BLaER1 (cell line): ENCODE results near the gene ILDR2.

ENCODE experiments used
- H3K27ac ChIP-seq: shearing (Covaris generic); formaldehyde crosslinking; 2 replicates; pipeline ENCODE4 v1.8.1; 2022
- H3K27me3 ChIP-seq: shearing (Covaris generic); formaldehyde crosslinking; 2 replicates; pipeline ENCODE4 v1.8.1; 2022
- H3K36me3 ChIP-seq: shearing (Covaris generic); formaldehyde crosslinking; 2 replicates; pipeline ENCODE4 v1.8.1; 2022
- H3K4me1 ChIP-seq: shearing (Covaris generic); formaldehyde crosslinking; 2 replicates; pipeline ENCODE4 v1.8.1; 2022
- H3K4me2 ChIP-seq: shearing (Covaris generic); formaldehyde crosslinking; 2 replicates; pipeline ENCODE4 v1.8.1; 2022
- H3K4me3 ChIP-seq: shearing (Covaris generic); formaldehyde crosslinking; 2 replicates; pipeline ENCODE4 v1.8.1; 2022
- H3K9ac ChIP-seq: shearing (Covaris generic); formaldehyde crosslinking; 2 replicates; pipeline ENCODE4 v1.8.1; 2022
- H3K9me3 ChIP-seq: shearing (Covaris generic); formaldehyde crosslinking; 2 replicates; pipeline ENCODE4 v1.8.1; 2022
- H4K20me1 ChIP-seq: shearing (Covaris generic); formaldehyde crosslinking; 2 replicates; pipeline ENCODE4 v1.8.1; 2022
- Cebpa-rat ChIP-seq: shearing (Covaris generic); IDR thresholded peaks from 2 replicates; pipeline ENCODE4 v1.8.1; 2022

ILDR2 gene

DNA sequence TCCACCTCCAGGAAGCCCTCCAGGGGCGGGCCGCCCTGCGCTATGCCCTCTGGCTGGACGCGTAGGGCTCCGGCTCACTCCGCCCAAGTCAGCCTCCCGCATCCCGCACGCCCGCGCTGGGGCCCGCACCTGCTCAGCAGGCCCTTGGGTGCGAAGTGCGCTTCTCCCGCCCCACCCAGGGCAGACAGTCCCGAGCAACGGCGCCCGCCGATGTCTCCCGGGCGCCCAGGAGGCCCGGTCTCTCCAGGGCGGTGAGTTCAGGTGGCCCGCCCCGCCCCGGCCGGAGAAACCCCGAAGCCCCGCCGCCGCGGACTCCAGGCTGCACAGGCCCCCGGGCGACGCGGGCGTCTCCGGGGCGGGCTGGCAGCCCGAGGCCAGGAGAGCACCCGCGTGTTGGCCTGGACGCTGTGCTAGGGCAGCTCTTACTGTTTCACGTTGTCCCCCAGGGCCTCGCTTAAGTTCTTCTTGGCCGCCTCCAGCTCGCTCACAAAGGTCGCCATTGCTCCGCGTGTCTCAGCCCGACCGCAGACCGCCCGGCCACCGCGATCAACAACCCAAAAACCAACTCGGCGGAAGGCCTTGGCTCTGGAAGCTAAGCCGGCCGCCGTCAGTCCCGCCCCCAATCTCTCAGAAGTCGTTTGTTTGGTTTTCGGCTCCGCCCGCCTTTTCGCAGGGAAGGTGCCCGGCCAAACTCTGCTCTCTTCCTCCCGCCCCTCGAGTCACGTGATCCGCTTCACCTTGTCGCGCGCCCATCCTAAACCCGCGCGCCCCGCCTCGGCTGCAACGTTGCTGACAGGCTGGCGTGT, 99.4 kb downstream of the ILDR2 start, which contains the start of gene TADA1:
Gene TADA1 (minus strand): TSS at position 531 of the 806 bp plus-strand sequence. CDS start 31 bp downstream, at position 500.
- TF ChIP-seq Cebpa-rat: no peak
- peaks cover 30% of the 10 kb centered on the region for H3K4me1 ChIP-seq

DNA sequence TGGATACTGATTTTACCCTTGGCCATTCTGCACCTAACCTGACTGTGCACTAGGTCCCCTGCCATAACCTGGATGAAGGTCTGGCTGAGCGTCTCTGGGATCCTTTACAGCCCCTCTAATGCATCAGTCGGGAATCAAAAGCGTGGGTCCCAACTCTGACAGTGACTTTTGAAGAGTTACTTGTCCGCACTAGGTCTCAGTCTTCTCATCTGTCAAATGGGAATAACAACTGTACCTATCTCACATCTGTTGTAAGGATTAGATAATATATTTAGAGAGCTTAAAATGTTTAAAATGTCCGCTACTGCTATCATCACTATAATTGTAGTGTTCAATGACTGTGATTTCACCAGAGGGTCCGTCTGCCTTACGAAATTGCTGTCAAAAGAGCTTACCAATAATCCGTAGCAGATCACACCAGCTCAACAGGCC, 100.0 kb downstream of the ILDR2 start:
- peaks cover 30% of the 10 kb centered on the region for H3K4me1 ChIP-seq
- TF ChIP-seq Cebpa-rat: no peak

More for the DNA sequence above, 99.4 kb downstream of the ILDR2 start, which contains the start of gene TADA1:
- H3K27me3 ChIP-seq: no peaks in the 10 kb centered on the region
- H3K9ac ChIP-seq: peak within 1 kb of the TSS; percentile 91
- peak within 1 kb of the TSS; percentile 83 for H3K4me3 ChIP-seq
- H3K27ac ChIP-seq: peak within 1 kb of the TSS; percentile 91
- peaks cover 45% of the 10 kb centered on the region for H4K20me1 ChIP-seq
- H3K36me3 ChIP-seq: peaks cover 19% of the 10 kb centered on the region
- peak within 1 kb of the TSS; percentile 85 for H3K4me2 ChIP-seq
- H3K9me3 ChIP-seq: peaks cover 4% of the 10 kb centered on the region

DNA sequence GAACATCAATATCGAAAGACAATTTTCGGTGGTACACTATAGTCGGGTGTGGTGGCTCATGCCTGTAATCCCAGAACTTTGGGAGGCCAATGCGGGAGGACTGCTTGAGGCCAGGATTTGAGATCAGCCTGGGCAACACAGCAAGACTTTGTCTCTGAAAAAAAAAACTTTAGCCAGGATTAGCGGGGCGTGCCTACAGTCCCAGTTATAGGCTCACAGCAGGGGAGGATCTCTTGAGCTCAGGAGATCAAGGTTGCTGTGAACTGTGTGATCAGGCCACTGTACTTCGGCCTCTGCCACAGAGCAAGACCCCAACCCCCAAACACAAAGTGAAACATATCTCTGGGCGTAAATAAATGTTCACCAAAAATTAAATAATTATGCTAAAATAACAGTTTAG, 100.9 kb downstream of the ILDR2 start:
- H3K9ac ChIP-seq: no peak overlapping the region
- peak overlapping the region; percentile 85 for H3K4me2 ChIP-seq
- H3K36me3 ChIP-seq: peaks cover 31% of the 10 kb centered on the region
- H3K27me3 ChIP-seq: no peaks in the 10 kb centered on the region
- peaks cover 60% of the 10 kb centered on the region for H4K20me1 ChIP-seq
- peak overlapping the region; percentile 83; the same call in 1 of the 2 replicates for H3K4me3 ChIP-seq
- H3K9me3 ChIP-seq: peaks cover 4% of the 10 kb centered on the region
- H3K27ac ChIP-seq: no peak overlapping the region
- H3K4me1 ChIP-seq: peaks cover 30% of the 10 kb centered on the region
- no peak for TF ChIP-seq Cebpa-rat

More for the DNA sequence above, 100.0 kb downstream of the ILDR2 start:
- peak overlapping the region; percentile 91 for H3K27ac ChIP-seq
- H3K9ac ChIP-seq: peak overlapping the region; percentile 91
- H3K4me2 ChIP-seq: peak overlapping the region; percentile 85
- H3K9me3 ChIP-seq: peaks cover 4% of the 10 kb centered on the region
- peaks cover 52% of the 10 kb centered on the region for H4K20me1 ChIP-seq
- H3K4me3 ChIP-seq: peak overlapping the region; percentile 83
- H3K36me3 ChIP-seq: peaks cover 24% of the 10 kb centered on the region
- H3K27me3 ChIP-seq: no peaks in the 10 kb centered on the region

DNA sequence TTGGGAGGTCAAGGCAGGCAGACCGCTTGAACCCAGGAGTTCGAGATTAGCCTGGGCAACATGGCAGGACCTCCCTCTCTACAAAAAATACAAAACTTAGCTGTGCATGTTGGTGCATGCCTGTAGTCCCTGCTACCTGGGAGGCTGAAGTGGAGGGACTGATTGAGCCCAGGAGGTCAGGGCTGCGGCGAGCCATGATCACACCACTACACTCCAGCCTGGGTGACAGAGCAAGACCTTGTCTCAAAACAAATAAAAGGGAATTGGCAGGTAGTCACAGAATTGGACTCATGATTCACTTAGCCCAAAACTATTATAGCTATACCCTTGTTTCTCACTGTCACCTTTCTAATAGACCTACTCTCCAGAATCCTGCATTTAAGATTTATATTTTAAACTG, 104.8 kb downstream of the ILDR2 start:
- H3K27me3 ChIP-seq: no peaks in the 10 kb centered on the region
- H3K27ac ChIP-seq: no peak overlapping the region
- no peak overlapping the region for H3K9ac ChIP-seq
- peaks cover 94% of the 10 kb centered on the region for H4K20me1 ChIP-seq
- peaks cover 22% of the 10 kb centered on the region for H3K4me1 ChIP-seq
- H3K9me3 ChIP-seq: no peaks in the 10 kb centered on the region
- H3K4me3 ChIP-seq: no peak overlapping the region
- H3K4me2 ChIP-seq: no peak overlapping the region
- peaks cover 61% of the 10 kb centered on the region for H3K36me3 ChIP-seq
- TF ChIP-seq Cebpa-rat: no peak

DNA sequence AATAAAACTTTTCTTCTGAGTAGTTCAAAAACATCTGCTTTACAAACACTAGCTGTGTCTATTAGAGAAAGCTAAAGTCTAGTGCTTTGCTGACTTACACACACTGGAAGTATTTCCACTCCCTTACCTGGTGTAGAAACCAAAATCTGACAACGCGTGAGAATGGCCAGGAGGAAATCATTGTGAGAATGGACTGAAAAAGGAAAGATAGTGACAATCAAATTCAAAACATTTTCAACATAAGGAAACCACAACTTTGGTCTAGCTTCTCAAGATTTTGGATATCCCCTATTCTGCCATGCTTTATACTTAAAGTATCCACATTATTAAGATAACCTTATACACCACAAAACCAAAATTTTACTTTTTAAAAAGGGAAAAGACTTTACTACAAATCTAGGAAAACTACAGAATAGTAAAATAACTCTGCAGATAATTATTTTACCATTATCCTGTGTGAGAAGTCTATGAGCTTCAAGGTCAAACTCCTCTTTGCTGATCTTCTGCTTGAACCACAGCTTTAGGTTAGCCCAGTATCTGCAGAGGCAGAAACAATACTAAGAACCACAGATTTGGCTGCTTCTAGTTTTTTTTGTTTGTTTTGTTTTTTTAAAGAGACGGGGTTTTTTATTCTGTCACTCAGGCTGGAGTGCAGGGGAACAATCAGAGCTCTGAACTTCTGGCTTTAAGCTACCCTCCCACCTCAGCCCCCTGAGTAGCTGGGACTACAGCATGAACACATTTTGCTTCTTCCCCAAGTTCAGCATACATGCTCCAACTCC, 105.8 kb downstream of the ILDR2 start:
- Histone ChIP-seq H3K4me3 (no peak overlapping the region), H3K36me3 (peaks cover 72% of the 10 kb centered on the region), H3K27me3 (no peaks in the 10 kb centered on the region), H4K20me1 (peaks cover 93% of the 10 kb centered on the region), H3K4me2 (no peak overlapping the region), H3K9me3 (no peaks in the 10 kb centered on the region), H3K9ac (no peak overlapping the region), H3K4me1 (peaks cover 12% of the 10 kb centered on the region), H3K27ac (no peak overlapping the region)
- no peak for TF ChIP-seq Cebpa-rat

DNA sequence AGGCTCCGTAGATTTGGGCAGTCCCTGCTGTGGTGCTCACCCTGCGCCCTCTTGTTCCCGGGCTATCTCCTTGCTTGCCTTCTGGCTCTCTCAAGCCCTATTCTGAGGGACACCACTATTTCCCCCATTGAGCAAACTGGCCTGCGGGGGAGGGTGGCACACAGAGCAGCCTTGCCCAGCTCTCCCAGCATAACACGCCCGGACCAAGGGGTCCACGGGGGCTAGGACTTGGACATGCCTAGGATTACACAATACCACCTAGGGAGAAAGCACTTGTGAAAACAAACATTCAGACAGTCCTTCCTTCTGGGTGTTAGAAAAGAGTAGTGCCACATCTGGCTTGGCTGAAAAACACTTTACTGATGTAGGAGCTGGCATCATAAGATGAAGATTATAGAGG, 106.7 kb downstream of the ILDR2 start:
- Histone ChIP-seq H3K9ac (no peak overlapping the region), H3K4me1 (peaks cover 3% of the 10 kb centered on the region; the same call in 1 of the 2 replicates), H4K20me1 (peaks cover 90% of the 10 kb centered on the region), H3K36me3 (peaks cover 80% of the 10 kb centered on the region), H3K27me3 (no peaks in the 10 kb centered on the region), H3K4me2 (no peak overlapping the region), H3K27ac (no peak overlapping the region), H3K4me3 (no peak overlapping the region), H3K9me3 (no peaks in the 10 kb centered on the region)
- no peak for TF ChIP-seq Cebpa-rat

DNA sequence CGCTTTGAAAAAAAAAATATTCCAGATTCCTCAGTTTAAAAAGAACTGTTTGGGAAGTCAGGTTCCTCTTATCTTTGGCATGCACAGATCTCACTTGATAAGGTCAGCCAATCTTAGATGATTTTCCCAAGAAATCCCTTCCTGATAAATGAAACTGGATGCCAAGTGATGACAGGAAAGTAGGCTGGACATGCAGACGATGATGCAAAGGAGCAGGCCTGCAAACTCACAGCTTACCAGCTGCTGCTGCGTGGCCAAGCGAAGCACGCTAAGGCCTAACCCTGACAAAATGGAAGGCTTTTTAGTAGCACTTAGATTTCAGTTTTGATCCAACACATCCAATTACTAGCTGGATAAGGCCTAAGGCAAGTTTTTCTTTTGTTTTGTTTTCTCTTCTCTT, 109.4 kb downstream of the ILDR2 start:
- Histone ChIP-seq H4K20me1 (peaks cover 79% of the 10 kb centered on the region), H3K9me3 (no peaks in the 10 kb centered on the region), H3K27ac (no peak overlapping the region), H3K4me1 (no peaks in the 10 kb centered on the region), H3K36me3 (peaks cover 88% of the 10 kb centered on the region), H3K4me2 (no peak overlapping the region), H3K27me3 (no peaks in the 10 kb centered on the region), H3K9ac (no peak overlapping the region), H3K4me3 (no peak overlapping the region)
- no peak for TF ChIP-seq Cebpa-rat

DNA sequence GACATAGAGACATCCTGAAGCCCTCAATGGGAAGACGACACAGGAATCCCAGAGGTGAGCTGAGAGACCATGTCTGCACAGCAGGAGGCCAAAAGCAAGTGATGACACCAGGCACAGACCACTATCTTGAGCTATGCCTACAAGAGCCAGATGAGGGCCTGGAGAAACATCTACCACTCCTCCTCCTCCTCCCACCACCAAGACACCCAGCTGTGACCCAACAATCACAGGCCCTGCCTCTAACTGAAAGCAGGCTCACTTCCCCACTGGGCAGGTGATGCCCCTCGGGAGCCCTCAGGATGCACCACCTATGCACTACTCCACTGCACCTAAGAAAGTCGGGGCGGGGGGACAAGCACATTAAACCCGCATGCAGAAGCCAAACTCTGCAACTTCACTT, 115.7 kb downstream of the ILDR2 start:
- Histone ChIP-seq H3K4me1 (0 out of 2 replicates have a peak, but pooled peaks cover 5% of the 10 kb centered on the region), H3K27me3 (no peaks in the 10 kb centered on the region), H3K36me3 (peaks cover 96% of the 10 kb centered on the region), H3K9me3 (no peaks in the 10 kb centered on the region), H3K4me2 (no peak overlapping the region), H4K20me1 (peaks cover 85% of the 10 kb centered on the region), H3K27ac (no peak overlapping the region), H3K9ac (no peak overlapping the region), H3K4me3 (no peak overlapping the region)
- TF ChIP-seq Cebpa-rat: no peak

DNA sequence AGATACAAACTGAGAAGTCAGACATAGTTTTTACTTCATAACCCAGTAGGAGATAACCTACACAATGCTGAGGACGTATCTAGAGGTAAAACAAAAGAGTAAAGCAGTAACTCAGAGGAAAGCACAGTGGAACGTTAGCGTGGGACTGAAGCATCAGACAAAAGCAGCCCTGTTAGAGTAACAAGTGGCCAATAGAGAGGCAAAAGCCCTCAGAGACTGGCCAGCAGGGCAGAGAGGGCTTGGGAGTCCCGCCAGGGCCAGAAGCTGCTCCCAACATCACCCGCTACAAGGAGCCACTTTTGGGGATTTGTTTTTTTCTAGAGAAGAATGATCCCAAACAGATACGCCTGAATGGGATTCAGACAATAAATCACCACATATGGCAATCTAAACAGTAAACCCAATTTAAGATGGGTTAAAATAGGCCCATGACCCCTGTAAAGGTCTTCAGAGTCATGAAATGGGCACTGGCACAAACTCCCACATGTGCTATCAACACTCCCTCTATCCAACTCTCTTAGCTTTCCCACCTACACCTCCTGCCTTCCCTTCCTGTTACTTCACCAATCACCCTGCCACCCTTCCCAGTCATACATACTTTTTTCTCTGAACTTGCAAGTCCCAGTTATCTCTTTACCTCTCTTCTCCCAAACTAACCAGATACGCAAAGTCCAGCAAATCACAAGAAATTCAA, 116.5 kb downstream of the ILDR2 start:
- Histone ChIP-seq H3K9ac (no peak overlapping the region), H3K4me1 (0 out of 2 replicates have a peak, but pooled peaks cover 5% of the 10 kb centered on the region), H3K9me3 (no peaks in the 10 kb centered on the region), H3K27me3 (no peaks in the 10 kb centered on the region), H3K4me2 (no peak overlapping the region), H3K36me3 (peaks cover 96% of the 10 kb centered on the region), H4K20me1 (peaks cover 86% of the 10 kb centered on the region), H3K4me3 (no peak overlapping the region), H3K27ac (no peak overlapping the region)
- TF ChIP-seq Cebpa-rat: no peak
